Natural killer cell treated with Interleukin-12 subunit alpha and Interleukin-12 subunit beta and Interleukin-15 and Interleukin-18, amount 100 ng/mL, for 72 hours (primary cell): ENCODE measurements around the gene MACROD2. TPM values are rescaled to one million over a fixed set of nuclear protein-coding genes. Genes with fewer than 3 reads are reported as not detected.

Source experiments
- ATAC-seq, 2 donors: fragments of 150-1000 bp; cut with Tn5 transposase in 1 of 2; sonication (Bioruptor Pico), chemical (Tn5 transposase) in 1 of 2; 2 replicates each; pipeline ENCODE4 v1.10.0; 2021
- DNase-seq: peaks from one replicate; pipeline ENCODE4 v3.0.0; 2022; ENCODE audit warnings: low spot score
- H3K27ac Mint-ChIP-seq, 2 donors: 1 replicate in 1 of 2; 2 replicates in 1 of 2; pipeline ENCODE4 v1.8.0; 2022; ENCODE audit warnings: mixed read lengths in 2 of 2, mild to moderate bottlenecking in 1 of 2, moderate library complexity in 1 of 2
- H3K27me3 Mint-ChIP-seq, 2 donors: 1 replicate in 1 of 2; 2 replicates in 1 of 2; pipeline ENCODE4 v1.8.0; 2022; ENCODE audit warnings: mixed read lengths in 2 of 2
- H3K36me3 Mint-ChIP-seq: one replicate; pipeline ENCODE4 v1.8.0; 2022; ENCODE audit warnings: mixed read lengths
- H3K4me1 Mint-ChIP-seq, 2 donors: 1 replicate in 1 of 2; 2 replicates in 1 of 2; pipeline ENCODE4 v1.8.0; 2022; ENCODE audit warnings: low read depth in 2 of 2, mixed read lengths in 2 of 2, mild to moderate bottlenecking in 1 of 2
- H3K4me3 Mint-ChIP-seq: one replicate; pipeline ENCODE4 v1.8.0; 2022; ENCODE audit warnings: mixed read lengths
- H3K9me3 Mint-ChIP-seq: 2 replicates; pipeline ENCODE4 v1.8.0; 2022; ENCODE audit warnings: mixed read lengths
- total RNA-seq, 2 donors: library from RNA; stranded (reverse); gene quantifications; one replicate each; pipeline ENCODE4 v1.2.3, GENCODE V29; 2022

Gene MACROD2
- total RNA-seq, 2 donors from 2014 or later, result not detected

DNA sequence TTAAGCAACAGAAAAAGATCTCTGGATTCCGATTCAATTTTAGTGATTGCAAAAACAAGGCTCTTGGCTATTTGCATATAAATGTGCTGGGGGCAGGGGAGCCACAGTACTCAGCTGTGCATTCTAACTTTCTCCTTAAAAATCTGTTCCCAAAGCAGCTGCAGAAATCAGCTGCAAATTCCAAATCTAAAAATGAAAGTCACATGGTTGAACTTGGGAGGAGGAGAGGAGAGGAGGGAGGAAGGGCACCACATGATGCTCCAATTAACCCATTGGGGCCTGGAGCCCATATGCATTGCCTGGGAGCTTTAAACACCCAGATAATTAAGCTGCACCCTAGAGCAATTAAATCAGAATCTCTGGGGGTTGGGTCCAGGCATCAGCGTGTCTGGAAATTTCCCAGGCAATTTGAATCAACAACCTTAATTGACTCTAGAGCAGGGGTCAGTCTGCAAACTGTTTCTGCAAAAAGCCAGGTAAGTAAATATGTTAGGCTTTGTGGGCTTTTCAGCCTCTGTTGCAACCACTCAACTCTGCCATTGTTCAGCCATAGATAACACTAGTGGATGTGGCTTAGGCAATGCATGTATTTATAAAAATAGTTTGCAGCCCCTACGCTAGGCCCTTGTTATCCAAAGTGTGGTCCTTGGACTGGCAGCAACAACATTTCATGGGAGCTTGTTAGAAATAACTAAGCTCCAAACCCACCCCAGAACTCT, 2069.8 kb downstream of the MACROD2 start:
- Mint-ChIP-seq H3K36me3 (no peaks in the 10 kb centered on the region), H3K4me1 (no peaks in the 10 kb centered on the region), H3K4me3 (no peak overlapping the region), H3K9me3 (no peaks in the 10 kb centered on the region), H3K27ac (no peak overlapping the region), H3K27me3 (no peaks in the 10 kb centered on the region)
- DNase-seq (no peak), ATAC-seq (no peak)

DNA sequence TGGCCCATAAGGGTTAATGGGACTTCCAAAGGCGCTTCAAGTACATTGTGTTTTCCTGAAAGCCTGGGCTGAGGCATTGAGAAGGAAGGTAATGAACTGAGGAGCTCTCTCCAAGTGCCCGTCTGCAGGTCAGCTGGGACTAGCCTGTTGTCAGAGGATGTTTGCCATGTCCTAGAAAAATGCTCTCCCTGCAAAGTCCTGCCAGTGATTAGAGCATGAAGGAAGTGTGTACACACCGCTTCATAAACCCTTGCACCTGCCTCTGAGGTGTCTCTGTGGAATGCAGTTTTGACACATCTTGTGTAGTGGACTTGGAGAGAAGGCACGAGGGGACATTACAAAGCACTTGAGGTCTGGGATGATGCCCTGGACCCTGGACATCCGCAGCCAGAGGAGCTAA, 2071.3 kb downstream of the MACROD2 start:
- no peaks in the 10 kb centered on the region for H3K36me3 Mint-ChIP-seq
- no peaks in the 10 kb centered on the region for H3K4me1 Mint-ChIP-seq
- H3K27me3 Mint-ChIP-seq, result no peaks in the 10 kb centered on the region
- ATAC-seq (no peak), DNase-seq (no peak)
- H3K9me3 Mint-ChIP-seq, result peaks cover 5% of the 10 kb centered on the region
- no peak overlapping the region for H3K4me3 Mint-ChIP-seq
- no peak overlapping the region for H3K27ac Mint-ChIP-seq

DNA sequence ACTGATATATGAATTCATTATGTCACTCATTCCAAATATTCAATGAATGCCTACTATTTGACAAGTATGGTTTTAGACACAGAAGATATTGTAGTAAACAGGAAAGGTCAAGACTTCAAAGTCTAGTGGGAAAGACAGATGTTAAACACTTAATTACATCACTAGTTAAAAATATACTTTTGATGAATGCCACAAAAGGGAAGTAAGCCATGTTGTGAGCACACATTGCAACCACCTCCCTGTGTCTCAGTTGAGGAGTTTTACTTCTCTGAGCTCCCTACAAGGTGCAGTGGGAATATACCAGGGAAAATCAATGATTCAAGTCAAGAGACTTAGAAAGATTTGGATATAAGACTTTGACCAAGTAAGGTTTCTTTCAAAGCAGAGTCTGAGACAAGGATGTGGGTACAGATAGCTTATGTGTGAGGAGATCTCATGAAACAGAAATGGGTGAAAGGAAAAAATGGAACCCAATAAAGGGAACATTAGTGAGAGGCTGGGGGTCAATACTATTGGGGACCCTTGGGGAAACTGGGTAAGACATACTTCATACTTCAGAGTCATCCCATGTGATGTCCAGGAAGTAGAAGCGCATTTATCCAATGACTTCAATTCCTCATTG, 2074.2 kb downstream of the MACROD2 start:
- peaks cover 0 to 3% of the 10 kb centered on the region in 2 donors for H3K27me3 Mint-ChIP-seq
- H3K4me1 Mint-ChIP-seq, result no peaks in the 10 kb centered on the region
- H3K4me3 Mint-ChIP-seq, result no peak overlapping the region
- ATAC-seq, result no peak
- DNase-seq, result no peak
- H3K9me3 Mint-ChIP-seq, result peaks cover 5% of the 10 kb centered on the region
- no peak overlapping the region for H3K27ac Mint-ChIP-seq
- no peaks in the 10 kb centered on the region for H3K36me3 Mint-ChIP-seq

DNA sequence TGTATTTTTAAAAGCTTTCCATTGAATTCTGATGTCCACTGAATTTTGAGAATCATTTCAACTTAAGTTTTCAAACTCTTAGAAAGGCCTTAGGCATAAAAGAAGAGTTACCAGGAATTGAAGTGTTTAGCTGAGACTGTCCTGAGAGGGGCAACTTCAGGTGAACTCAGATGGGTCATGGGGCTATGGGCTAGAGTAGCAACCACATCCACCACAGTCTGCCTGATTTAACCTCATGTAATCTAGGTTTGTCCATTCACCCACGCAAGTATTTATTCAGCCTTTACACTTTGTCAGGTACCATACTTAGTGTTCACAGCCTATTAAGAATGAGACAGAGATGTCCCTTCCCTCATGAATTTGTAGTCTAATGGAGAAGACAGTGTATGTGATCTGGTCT, 2076.9 kb downstream of the MACROD2 start:
- Mint-ChIP-seq H3K27ac (no peak overlapping the region), H3K36me3 (no peaks in the 10 kb centered on the region), H3K27me3 (peaks cover 0 to 5% of the 10 kb centered on the region in 2 donors), H3K4me3 (no peak overlapping the region), H3K4me1 (no peaks in the 10 kb centered on the region), H3K9me3 (peaks cover 5% of the 10 kb centered on the region)
- DNase-seq (no peak), ATAC-seq (no peak)

DNA sequence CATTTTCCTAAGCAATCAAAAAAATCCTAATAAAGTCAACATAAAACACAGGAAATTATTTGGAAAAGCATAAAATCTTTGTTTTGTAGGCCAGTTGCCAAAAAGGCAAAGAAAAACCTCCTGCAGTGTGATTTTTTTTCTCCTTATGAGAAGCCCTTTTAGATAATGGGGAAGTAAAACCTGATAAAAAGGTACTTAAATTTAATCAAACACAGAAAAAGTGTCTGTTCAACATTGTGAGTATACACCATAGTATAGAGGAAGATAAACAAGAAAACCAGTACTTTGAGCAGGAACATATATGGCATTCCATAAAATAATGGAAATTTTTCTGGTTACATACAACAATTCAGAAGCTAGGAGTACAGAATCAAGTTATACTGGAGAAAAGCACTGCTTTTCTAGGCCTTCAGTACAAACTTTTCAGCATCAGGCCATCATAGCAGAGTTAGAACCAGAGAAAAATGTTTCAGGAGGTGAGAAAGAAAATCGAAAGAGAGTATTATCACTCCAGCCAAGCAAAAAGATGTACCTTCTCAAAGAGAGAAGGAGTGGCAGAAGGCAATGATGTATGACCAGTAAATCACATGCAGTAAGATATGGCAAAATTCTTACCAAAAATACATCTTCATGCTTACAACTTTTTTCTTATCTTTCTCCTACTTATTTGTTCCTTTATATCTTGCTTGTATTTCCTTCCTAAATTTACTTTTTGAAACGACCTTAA, 2083.0 kb downstream of the MACROD2 start:
- no peaks in the 10 kb centered on the region for H3K4me1 Mint-ChIP-seq
- ATAC-seq, result no peak
- no peak overlapping the region for H3K27ac Mint-ChIP-seq
- no peak for DNase-seq
- no peaks in the 10 kb centered on the region for H3K36me3 Mint-ChIP-seq
- no peak overlapping the region for H3K4me3 Mint-ChIP-seq
- H3K27me3 Mint-ChIP-seq, result peaks cover 0 to 6% of the 10 kb centered on the region in 2 donors
- H3K9me3 Mint-ChIP-seq, result no peaks in the 10 kb centered on the region

DNA sequence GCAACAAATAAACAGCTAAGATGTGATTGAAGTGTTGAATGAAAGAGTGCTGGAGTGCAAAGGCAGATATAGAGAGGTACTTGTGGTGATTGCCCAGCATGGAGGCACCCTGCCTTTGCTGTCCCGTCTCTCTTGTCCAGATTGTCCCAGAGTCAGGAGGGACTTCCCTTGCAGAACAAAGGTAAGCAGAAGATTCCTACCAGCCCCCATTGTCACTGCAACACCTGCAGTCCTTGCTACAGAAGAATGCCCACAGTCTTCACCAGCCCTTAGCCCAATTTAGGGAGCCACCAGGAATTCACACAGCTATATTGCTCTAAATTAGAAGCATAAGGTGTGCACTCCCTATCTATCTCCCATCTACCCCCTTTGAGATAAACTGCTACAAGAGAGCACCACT, 2086.1 kb downstream of the MACROD2 start:
- DNase-seq, result no peak
- ATAC-seq, result no peak
- H3K36me3 Mint-ChIP-seq, result peaks cover 1% of the 10 kb centered on the region
- H3K9me3 Mint-ChIP-seq, result no peaks in the 10 kb centered on the region
- H3K4me3 Mint-ChIP-seq, result no peak overlapping the region
- H3K27ac Mint-ChIP-seq, result no peak overlapping the region
- peaks cover 0 to 2% of the 10 kb centered on the region in 2 donors for H3K27me3 Mint-ChIP-seq
- no peaks in the 10 kb centered on the region for H3K4me1 Mint-ChIP-seq

DNA sequence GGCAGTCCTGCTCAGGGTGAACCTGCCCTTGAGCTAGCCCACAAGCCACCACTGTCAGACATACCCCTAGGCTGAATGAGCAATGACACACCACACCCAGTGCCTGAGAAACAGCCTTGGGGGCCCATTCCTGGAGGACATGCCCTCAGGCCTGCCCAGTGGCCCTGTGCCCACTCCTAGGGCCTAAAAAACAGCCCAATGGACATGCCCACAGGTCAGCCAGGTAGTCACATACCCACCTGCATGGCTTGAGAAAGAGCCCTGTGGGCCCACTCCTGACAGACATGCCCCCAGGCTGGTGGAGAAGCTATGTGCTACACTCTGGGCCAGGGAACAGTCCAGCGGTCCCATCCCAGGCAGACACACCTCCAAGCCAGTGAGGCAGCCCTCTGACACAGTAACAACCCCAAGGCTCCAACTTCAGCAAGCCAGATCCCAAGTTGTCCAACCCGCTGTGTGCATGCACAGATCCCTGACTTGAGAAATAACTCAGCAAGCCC, 2086.8 kb downstream of the MACROD2 start:
- no peaks in the 10 kb centered on the region for H3K4me1 Mint-ChIP-seq
- H3K4me3 Mint-ChIP-seq, result no peak overlapping the region
- H3K36me3 Mint-ChIP-seq, result peaks cover 6% of the 10 kb centered on the region

DNA sequence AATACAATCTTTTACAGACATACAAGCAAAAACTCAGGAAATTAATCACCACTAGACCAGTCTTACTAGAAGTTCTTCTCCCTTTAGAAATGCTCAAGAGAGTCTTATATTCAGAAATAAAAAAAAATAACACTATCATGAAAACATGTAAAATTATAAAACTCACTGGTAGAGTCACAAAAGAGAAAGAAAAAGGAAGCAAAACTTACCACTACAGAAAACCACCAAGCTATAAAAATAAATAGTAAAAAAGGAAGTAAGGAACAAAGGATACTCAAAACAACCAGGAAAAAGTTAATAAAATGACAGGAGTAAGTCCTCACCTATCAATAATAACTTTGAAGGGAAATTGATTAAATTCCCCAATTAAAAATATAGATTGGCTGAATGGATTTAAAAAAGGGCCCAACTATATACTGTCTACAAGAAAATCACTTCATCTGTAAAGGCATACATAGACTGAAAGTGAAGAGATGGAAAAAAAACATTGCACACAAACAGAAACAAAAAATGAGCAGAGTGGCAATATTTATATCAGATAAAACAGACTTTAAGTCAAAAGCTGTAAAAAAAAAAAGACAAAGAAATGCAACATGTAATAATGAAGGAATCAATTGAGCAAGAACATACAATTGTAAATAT, 2088.4 kb downstream of the MACROD2 start:
- Mint-ChIP-seq H3K4me3 (no peak overlapping the region), H3K36me3 (peaks cover 6% of the 10 kb centered on the region), H3K27me3 (peaks cover 0 to 5% of the 10 kb centered on the region in 2 donors), H3K4me1 (no peaks in the 10 kb centered on the region), H3K27ac (no peak overlapping the region), H3K9me3 (peaks cover 3% of the 10 kb centered on the region)
- DNase-seq, result no peak
- no peak for ATAC-seq

More for the DNA sequence above, 2086.8 kb downstream of the MACROD2 start:
- H3K27ac Mint-ChIP-seq, result no peak overlapping the region
- peaks cover 3% of the 10 kb centered on the region for H3K9me3 Mint-ChIP-seq
- ATAC-seq, result no peak
- H3K27me3 Mint-ChIP-seq, result peaks cover 0 to 5% of the 10 kb centered on the region in 2 donors
- no peak for DNase-seq

DNA sequence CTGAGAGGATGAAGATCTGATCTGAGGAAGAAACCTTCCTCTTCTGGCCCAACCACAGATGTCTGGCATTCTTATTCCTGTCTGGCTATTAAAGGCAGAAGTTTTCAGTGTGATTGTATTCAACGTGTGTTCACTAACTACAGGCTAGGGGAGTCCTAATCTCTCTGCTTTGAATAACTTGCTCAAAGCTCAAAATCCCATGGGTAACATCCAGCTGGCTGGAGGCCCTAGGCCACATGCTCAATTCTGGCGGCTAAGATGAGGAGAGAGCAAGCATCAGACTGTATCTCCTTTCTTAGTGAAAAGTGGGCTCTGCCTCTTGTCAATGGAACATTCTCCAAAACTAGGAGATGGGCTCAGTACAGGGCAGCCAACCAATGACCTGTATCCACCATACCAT, 2099.9 kb downstream of the MACROD2 start:
- ATAC-seq (no peak), DNase-seq (no peak)
- no peak overlapping the region for H3K4me3 Mint-ChIP-seq
- H3K36me3 Mint-ChIP-seq, result no peaks in the 10 kb centered on the region
- H3K27me3 Mint-ChIP-seq, result no peaks in the 10 kb centered on the region
- no peak overlapping the region for H3K27ac Mint-ChIP-seq
- no peaks in the 10 kb centered on the region for H3K4me1 Mint-ChIP-seq
- H3K9me3 Mint-ChIP-seq, result no peaks in the 10 kb centered on the region

DNA sequence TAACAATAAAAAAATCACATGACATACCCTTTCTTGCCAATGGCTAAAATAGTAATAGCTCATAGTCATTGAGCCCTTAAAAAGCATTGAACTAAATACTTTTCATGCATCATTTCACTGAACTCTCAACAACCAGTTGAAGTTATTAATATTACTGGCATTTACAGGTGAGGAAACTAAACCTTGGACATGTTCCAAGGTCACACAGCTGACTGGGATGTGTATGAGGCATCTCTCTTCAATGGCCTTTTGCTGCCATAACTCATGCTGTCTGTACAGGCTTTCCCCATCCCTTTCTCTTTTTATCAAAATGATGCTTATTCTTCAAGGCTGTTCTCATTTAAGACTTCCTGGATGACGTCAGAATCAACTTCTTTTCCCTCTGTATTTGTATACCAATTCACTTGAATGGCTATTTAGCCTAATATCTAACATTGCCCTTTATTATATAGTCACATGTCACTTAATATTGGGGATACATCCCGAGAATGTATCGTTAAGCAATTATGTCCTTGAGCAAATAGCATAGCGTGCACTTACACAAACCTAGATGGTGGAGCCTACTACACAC, 2101.5 kb downstream of the MACROD2 start:
- Mint-ChIP-seq H3K36me3 (no peaks in the 10 kb centered on the region), H3K4me1 (no peaks in the 10 kb centered on the region), H3K27ac (no peak overlapping the region), H3K4me3 (no peak overlapping the region), H3K9me3 (no peaks in the 10 kb centered on the region), H3K27me3 (peaks cover 0 to 3% of the 10 kb centered on the region in 2 donors)
- ATAC-seq (no peak), DNase-seq (no peak)

DNA sequence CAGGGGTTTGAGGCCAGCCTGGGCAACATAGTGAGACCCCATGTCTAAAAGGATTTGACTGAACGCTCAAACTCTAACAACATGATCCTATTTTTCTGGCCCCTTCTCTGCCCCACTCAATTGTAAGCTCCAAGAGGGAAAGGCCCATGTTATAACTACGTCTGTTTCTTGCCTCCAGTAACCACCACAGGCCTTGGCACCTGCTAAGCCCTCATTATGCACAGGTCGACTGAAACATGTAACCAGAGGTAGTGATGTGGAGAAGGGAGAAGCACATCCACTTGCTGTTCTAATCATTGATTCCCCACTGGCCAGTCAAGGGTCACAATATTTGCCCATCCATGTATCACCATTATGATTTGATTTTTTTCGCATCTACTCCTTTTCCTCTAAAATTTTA, 2102.5 kb downstream of the MACROD2 start:
- DNase-seq, result no peak
- no peaks in the 10 kb centered on the region for H3K36me3 Mint-ChIP-seq
- no peak overlapping the region for H3K4me3 Mint-ChIP-seq
- H3K27me3 Mint-ChIP-seq, result peaks cover 0 to 3% of the 10 kb centered on the region in 2 donors
- no peak overlapping the region for H3K27ac Mint-ChIP-seq
- no peaks in the 10 kb centered on the region for H3K9me3 Mint-ChIP-seq
- no peaks in the 10 kb centered on the region for H3K4me1 Mint-ChIP-seq
- ATAC-seq, result no peak

DNA sequence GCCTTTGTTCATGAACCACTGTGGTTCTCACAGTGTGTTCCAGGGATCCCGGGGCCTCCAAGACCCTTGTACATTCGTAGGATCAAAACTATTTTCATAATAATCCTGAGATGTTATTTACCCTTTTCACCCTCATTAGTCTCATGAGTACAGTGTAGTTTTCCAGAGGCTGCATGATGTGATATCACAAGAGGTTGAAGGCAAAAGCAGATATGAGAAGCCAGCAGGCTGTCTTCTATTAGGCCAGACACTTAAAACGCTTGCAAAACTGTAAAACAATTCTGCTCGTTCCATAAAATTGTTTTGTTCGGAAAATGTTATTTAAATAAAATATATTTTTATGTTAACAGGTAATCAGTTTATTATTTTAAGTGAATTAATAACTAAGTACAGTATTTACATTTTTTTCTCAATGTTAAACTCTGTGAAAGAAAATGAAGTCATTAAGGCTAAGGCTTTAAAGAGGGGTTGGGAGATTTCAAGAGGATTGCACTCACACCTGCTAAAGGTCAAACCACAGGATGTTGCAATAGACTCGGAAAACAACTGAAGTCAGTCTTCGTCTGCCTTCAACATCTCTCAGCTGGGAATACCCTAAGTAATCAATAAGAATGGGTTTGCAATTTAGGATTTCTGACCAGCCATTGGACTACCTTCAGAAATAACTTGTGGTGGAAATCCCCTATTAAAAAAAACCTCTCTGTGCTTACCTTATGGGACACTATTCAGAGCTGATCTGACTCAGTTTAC, 2103.7 kb downstream of the MACROD2 start:
- no peak for ATAC-seq
- no peaks in the 10 kb centered on the region for H3K36me3 Mint-ChIP-seq
- H3K9me3 Mint-ChIP-seq, result no peaks in the 10 kb centered on the region
- H3K27me3 Mint-ChIP-seq, result peaks cover 0 to 3% of the 10 kb centered on the region in 2 donors
- no peak for DNase-seq
- no peak overlapping the region for H3K27ac Mint-ChIP-seq
- no peak overlapping the region for H3K4me3 Mint-ChIP-seq
- no peaks in the 10 kb centered on the region for H3K4me1 Mint-ChIP-seq

DNA sequence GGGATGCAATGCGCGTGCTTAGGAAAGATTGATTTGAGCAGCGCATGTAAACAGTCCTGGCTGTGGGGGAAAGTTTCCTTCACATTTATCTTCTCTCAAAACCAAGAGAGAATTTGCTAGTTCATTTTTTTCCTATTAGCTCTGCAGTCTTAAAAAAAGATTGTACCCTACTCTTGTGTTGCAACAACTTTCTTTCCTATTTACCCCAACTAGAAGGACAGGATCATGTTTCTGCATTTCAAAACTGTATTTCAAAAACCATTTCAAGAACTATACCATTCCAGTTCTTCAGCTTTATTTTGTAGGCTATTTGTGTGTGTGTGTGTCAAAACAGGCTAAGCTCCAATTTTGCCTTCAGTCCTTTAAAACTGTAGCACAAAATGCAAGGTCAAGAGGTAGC, 2104.8 kb downstream of the MACROD2 start:
- Mint-ChIP-seq H3K9me3 (no peaks in the 10 kb centered on the region), H3K27me3 (peaks cover 0 to 3% of the 10 kb centered on the region in 2 donors), H3K4me3 (no peak overlapping the region), H3K36me3 (no peaks in the 10 kb centered on the region), H3K4me1 (no peaks in the 10 kb centered on the region), H3K27ac (no peak overlapping the region)
- no peak for ATAC-seq
- DNase-seq, result no peak
